B cell (primary cell): ENCODE measurements around the gene SPTBN1. TPM values are rescaled to one million over a fixed set of nuclear protein-coding genes. Genes with fewer than 3 reads are reported as not detected.

ENCODE experiments used
- ATAC-seq: fragments of 200-7000 bp; cut with Tn5 transposase; one replicate; pipeline ENCODE4 v1.10.0; 2021; ENCODE audit warnings: low read depth, mild to moderate bottlenecking, moderate number of reproducible peaks, moderate library complexity
- CTCF ChIA-PET: fragments of 350-600 bp; sonication (Branson Sonifier 250); formaldehyde crosslinking; loops from one replicate; lab custom pipeline; 2021; ENCODE audit warnings: antibody characterized with exemption, inconsistent platforms; lab: Charles Lee
- POLR2A ChIA-PET: fragments of 350-600 bp; sonication (Branson Sonifier 250); formaldehyde crosslinking; loops from one replicate; lab custom pipeline; 2021; ENCODE audit warnings: antibody characterized with exemption; lab: Charles Lee
- DNase-seq: peaks from one replicate; pipeline ENCODE4 v3.0.0; 2013
- H2AFZ ChIP-seq: 2 replicates; pipeline ENCODE4 v1.6.1; 2012; ENCODE audit warnings: mild to moderate bottlenecking, low read depth, low read length; ENCODE audit not compliant: insufficient read depth, poor library complexity, severe bottlenecking
- H3K27ac ChIP-seq, 2 donors: 1 replicate in 1 of 2; 2 replicates in 1 of 2; pipeline ENCODE4 v1.5.1; 2012 to 2013; ENCODE audit warnings: low read length in 2 of 2, mild to moderate bottlenecking in 2 of 2, moderate library complexity in 1 of 2
- H3K27me3 ChIP-seq, 4 experiments: fragments of 200-600 bp in 1 of 4; sonication (generic) in 1 of 4; replicated peaks in 1 of 4; 1 replicate in 2 of 4; 2 replicates in 2 of 4; pipeline versions ENCODE4 v1.6.1 to v1.7.0; 2013 to 2016; ENCODE audit warnings: low read length in 3 of 4, mild to moderate bottlenecking in 2 of 4, mixed read lengths in 1 of 4, moderate library complexity in 1 of 4; ENCODE audit not compliant: insufficient read depth in 4 of 4, control insufficient read depth in 3 of 4; ENCODE audit errors: control extremely low read depth in 1 of 4
- H3K36me3 ChIP-seq, 2 experiments: replicated peaks in 1 of 2; 1 replicate in 1 of 2; 2 replicates in 1 of 2; pipeline versions ENCODE4 v1.6.1 to v1.7.1; 2013; ENCODE audit warnings: low read length in 1 of 2; ENCODE audit not compliant: insufficient read depth in 2 of 2, control insufficient read depth in 1 of 2; ENCODE audit errors: control extremely low read depth in 1 of 2, extremely low read depth in 1 of 2
- H3K4me1 ChIP-seq, 2 donors: fragments of 200-600 bp in 1 of 2; sonication (generic) in 1 of 2; 1 replicate in 1 of 2; 2 replicates in 1 of 2; pipeline versions ENCODE4 v1.5.1 to v1.6.1; 2013 to 2017; ENCODE audit warnings: low read length in 2 of 2; ENCODE audit not compliant: control insufficient read depth in 2 of 2, insufficient read depth in 2 of 2
- H3K4me2 ChIP-seq: replicated peaks from 2 replicates; pipeline ENCODE3; 2012; ENCODE audit warnings: mild to moderate bottlenecking, low read depth, low read length; ENCODE audit not compliant: poor library complexity, severe bottlenecking
- H3K4me3 ChIP-seq, 5 experiments: fragments of 200-600 bp in 1 of 5; sonication (generic) in 1 of 5; 1 replicate in 3 of 5; 2 replicates in 2 of 5; pipeline versions ENCODE4 v1.5.1 to v1.7.0; 2011 to 2016; ENCODE audit warnings: low read length in 4 of 5, mild to moderate bottlenecking in 4 of 5, low read depth in 2 of 5, control low read depth in 1 of 5, moderate library complexity in 1 of 5; ENCODE audit not compliant: insufficient read depth in 1 of 5; ENCODE audit errors: control extremely low read depth in 1 of 5, extremely low read depth in 1 of 5
- H3K79me2 ChIP-seq: fragments of 200-600 bp; sonication (generic); one replicate; pipeline ENCODE4 v1.6.0; 2016; ENCODE audit warnings: low read length; ENCODE audit not compliant: control insufficient read depth, insufficient read depth
- H3K9ac ChIP-seq: fragments of 200-600 bp; sonication (generic); 2 replicates; pipeline ENCODE4 v1.6.1; 2017; ENCODE audit warnings: mild to moderate bottlenecking, low read length, moderate library complexity
- H3K9me3 ChIP-seq, 3 donors: one replicate each; pipeline versions ENCODE4 v1.6.1 to v1.7.1; 2013; ENCODE audit warnings: low read length in 2 of 3; ENCODE audit not compliant: control insufficient read depth in 2 of 3, insufficient read depth in 1 of 3; ENCODE audit errors: control extremely low read depth in 1 of 3
- H4K20me1 ChIP-seq: 2 replicates; pipeline ENCODE4 v1.6.0; 2012; ENCODE audit warnings: mild to moderate bottlenecking, low read length; ENCODE audit not compliant: insufficient read depth, control insufficient read depth, poor library complexity, severe bottlenecking
- H3K27ac Mint-ChIP-seq: one replicate; pipeline ENCODE4 v1.8.0; 2021; ENCODE audit warnings: mixed read lengths
- H3K27me3 Mint-ChIP-seq: one replicate; pipeline ENCODE4 v1.8.0; 2021; ENCODE audit warnings: mixed read lengths
- H3K4me1 Mint-ChIP-seq: one replicate; pipeline ENCODE4 v1.8.0; 2021; ENCODE audit warnings: mixed read lengths
- H3K4me3 Mint-ChIP-seq: one replicate; pipeline ENCODE4 v1.8.0; 2021; ENCODE audit warnings: mixed read lengths
- H3K9me3 Mint-ChIP-seq: one replicate; pipeline ENCODE4 v1.8.0; 2022; ENCODE audit warnings: mixed read lengths; ENCODE audit not compliant: insufficient read depth
- CTCF ChIP-seq: fragments of 200-600 bp; IDR thresholded peaks from one replicate; pipeline ENCODE4 v1.8.0; 2022; ENCODE audit warnings: antibody characterized with exemption, mild to moderate bottlenecking
- EZH2 ChIP-seq: IDR thresholded peaks from 2 replicates; pipeline ENCODE4 v1.6.1; 2012; ENCODE audit warnings: borderline replicate concordance, low read depth, mild to moderate bottlenecking, moderate library complexity, low read length; ENCODE audit not compliant: insufficient read depth, poor library complexity, severe bottlenecking
- WGBS: methylation state at CpG from one replicate; pipeline ENCODE4 v1.1.5; 2013; ENCODE audit warnings: missing lambda C conversion rate; ENCODE audit not compliant: insufficient coverage; 5-methylcytosine and 5-hydroxymethylcytosine counted together
- intact Hi-C: fragments of 100-400 bp; cut with micrococcal nuclease; formaldehyde crosslinking; loops from one replicate; pipeline ENCODE4 v1.10.0; 2022
- polyA plus RNA-seq: library from polyadenylated mRNA; depleted of rRNA; stranded (reverse); fragments of >200 nt; gene quantifications from 2 replicates; pipeline ENCODE4 v1.2.3, GENCODE V29; 2012
- total RNA-seq, 2 donors: library from RNA; stranded (reverse); fragments of 120-200 nt in 1 of 2; gene quantifications; 1 replicate in 1 of 2; 2 replicates in 1 of 2; pipeline versions ENCODE4 v1.2.3 to v1.2.4, GENCODE V29; 2013 to 2022

SPTBN1 gene
- total and polyA plus RNA-seq, 2 donors (not counting 1 experiment from before 2014, with no cell fraction given) = 43.7 to 144 TPM

- Histone ChIP-seq H3K9me3 (no peaks in the 10 kb centered on the region), H3K36me3 (no peaks in the 10 kb centered on the region), H3K4me3 (no peak overlapping the region), H3K4me2 (no peak overlapping the region), H3K27ac (no peak overlapping the region), H3K79me2 (no peaks in the 10 kb centered on the region), H3K27me3 (no peaks in the 10 kb centered on the region), H3K4me1 (no peaks in the 10 kb centered on the region), H3K9ac (no peak overlapping the region), H2AFZ (no peak overlapping the region), H4K20me1 (no peaks in the 10 kb centered on the region)
- Mint-ChIP-seq H3K4me1 (no peaks in the 10 kb centered on the region), H3K4me3 (no peak overlapping the region), H3K27ac (no peak overlapping the region), H3K9me3 (no peaks in the 10 kb centered on the region), H3K27me3 (peaks cover 3% of the 10 kb centered on the region)
- DNase-seq = no peak
- no CpG with 5 or more reads among the region's 2 CpGs for WGBS
- TF ChIP-seq CTCF (no peak), EZH2 (no peak)
- CTCF ChIA-PET = interaction anchor here (1.0 kb wide), 1 partner anchor 42 kb away, joined by 4 read pairs; no protein-coding TSS in a partner anchor
- POLR2A ChIA-PET = no interaction called here
- ATAC-seq = no peak
- intact Hi-C loops = loop anchor here (10.0 kb wide), 1 partner anchor 765 kb away; no protein-coding TSS in a partner anchor
These were observed 243.5 kb downstream of the SPTBN1 start for GRCh38 chr2:54699665-54700064.

DNA sequence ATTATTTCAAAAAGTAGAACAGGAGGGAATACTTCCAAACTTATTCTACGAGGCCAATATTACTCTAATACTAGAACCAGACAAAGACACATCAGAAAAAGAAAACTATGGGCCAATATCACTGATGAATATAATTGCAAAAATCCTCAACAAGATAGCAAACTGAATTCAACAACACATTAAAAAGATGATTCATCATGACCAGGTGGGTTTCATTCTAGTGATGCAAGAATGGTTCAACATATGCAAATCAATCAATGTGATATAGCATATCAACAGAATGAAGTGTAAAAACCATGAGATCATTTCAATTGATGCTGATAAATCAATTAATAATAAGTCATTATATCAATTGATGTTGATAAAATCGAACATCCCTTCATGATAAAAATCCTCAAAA is 244.9 kb downstream of the SPTBN1 start:
- Histone ChIP-seq H3K27ac (no peak overlapping the region), H3K27me3 (no peaks in the 10 kb centered on the region), H3K4me3 (no peak overlapping the region), H3K4me2 (no peak overlapping the region), H3K9me3 (no peaks in the 10 kb centered on the region), H4K20me1 (no peaks in the 10 kb centered on the region), H3K9ac (no peak overlapping the region), H3K79me2 (no peaks in the 10 kb centered on the region), H3K36me3 (no peaks in the 10 kb centered on the region), H2AFZ (no peak overlapping the region), H3K4me1 (no peaks in the 10 kb centered on the region)
- ChIA-PET CTCF (interaction anchor here (9.3 to 11.4 kb wide), 2 partner anchors 39 to 178 kb away, joined by 244 to 294 read pairs; no protein-coding TSS in a partner anchor), POLR2A (interaction anchor here (0.6 kb wide), 1 partner anchor 260 kb away, joined by 5 read pairs; no protein-coding TSS in a partner anchor)
- Mint-ChIP-seq H3K27me3 (peaks cover 3% of the 10 kb centered on the region), H3K27ac (no peak overlapping the region), H3K9me3 (no peaks in the 10 kb centered on the region), H3K4me1 (no peaks in the 10 kb centered on the region), H3K4me3 (no peak overlapping the region)
- no CpG with 5 or more reads among the region's 2 CpGs for WGBS
- no peak for TF ChIP-seq EZH2
- TF ChIP-seq CTCF = no peak
- no peak for DNase-seq
- intact Hi-C loops = loop anchor here (10.0 kb wide), 1 partner anchor 766 kb away; no protein-coding TSS in a partner anchor
- ATAC-seq = no peak
